Gastrocnemius medialis (tissue), 4 donors: ENCODE measurements around the gene SRPK2. TPM values are rescaled to one million over a fixed set of nuclear protein-coding genes. Genes with fewer than 3 reads are reported as not detected.

Source experiments
- ATAC-seq, 2 donors: fragments of 150-250 bp; one replicate each; pipeline ENCODE4 v1.9.1; 2016
- DNase-seq, 2 donors: peaks; one replicate each; pipeline ENCODE4 v3.0.0-alpha.2; 2019
- H3K27ac ChIP-seq, 4 donors: fragments of 200-600 bp; sonication (generic); 1 replicate in 1 of 4; 2 replicates in 3 of 4; pipeline ENCODE4 v1.5.1; 2016 to 2018; ENCODE audit warnings: mild to moderate bottlenecking in 2 of 4, moderate library complexity in 1 of 4
- H3K27me3 ChIP-seq, 3 donors: fragments of 200-600 bp; sonication (generic) in 2 of 3; 1 replicate in 1 of 3; 2 replicates in 2 of 3; pipeline versions ENCODE4 v1.5.1 to v1.6.0; 2016 to 2019; ENCODE audit warnings: mild to moderate bottlenecking in 1 of 3, moderate library complexity in 1 of 3
- H3K36me3 ChIP-seq, 2 donors: fragments of 200-600 bp; sonication (generic) in 1 of 2; one replicate each; pipeline ENCODE4 v1.5.1; 2017 to 2018
- H3K4me1 ChIP-seq, 2 donors: fragments of 200-600 bp; sonication (generic) in 1 of 2; one replicate each; pipeline ENCODE4 v1.5.1; 2016 to 2017; ENCODE audit warnings: mild to moderate bottlenecking in 2 of 2
- H3K4me3 ChIP-seq, 4 donors: fragments of 200-600 bp; sonication (generic) in 3 of 4; 1 replicate in 1 of 4; 2 replicates in 3 of 4; pipeline ENCODE4 v1.5.1; 2016 to 2019; ENCODE audit warnings: mild to moderate bottlenecking in 2 of 4
- H3K9me3 ChIP-seq, 3 donors: fragments of 200-600 bp; sonication (generic) in 2 of 3; 1 replicate in 1 of 3; 2 replicates in 2 of 3; pipeline ENCODE4 v1.5.1; 2016 to 2019
- CTCF ChIP-seq, 5 experiments: fragments of 450-650 bp in 3 of 5; fragments of 200-600 bp in 2 of 5; sonication (generic) in 2 of 5; IDR thresholded peaks in 4 of 5; conservative IDR thresholded peaks in 1 of 5; 1 replicate in 4 of 5; 2 replicates in 1 of 5; pipeline ENCODE4 v1.5.1; 2016 to 2019; ENCODE audit warnings: antibody characterized with exemption in 5 of 5, mild to moderate bottlenecking in 3 of 5, moderate library complexity in 3 of 5
- POLR2A ChIP-seq, 2 donors: fragments of 450-650 bp; IDR thresholded peaks; one replicate each; pipeline ENCODE4 v1.6.1; 2017; ENCODE audit warnings: antibody characterized with exemption in 2 of 2, mild to moderate bottlenecking in 2 of 2, moderate library complexity in 2 of 2
- in situ Hi-C, 4 donors: fragments of 200-750 bp; cut with MboI; loops; one replicate each; pipeline versions ENCODE4 v1.15.0 to v1.8.0; 2017; ENCODE audit warnings: low sequenced_read_pairs in 4 of 4
- intact Hi-C: fragments of 100-400 bp; cut with DNase I; formaldehyde crosslinking; loops from one replicate; pipeline ENCODE4 v1.15.1; 2023; ENCODE audit warnings: low total_unique reads
- total RNA-seq, 4 donors: library from RNA; depleted of rRNA; stranded (reverse); fragments of >200 nt; gene quantifications; one replicate each; pipeline versions ENCODE4 v1.1.0 to v1.2.3, GENCODE V29; 2016

The SRPK2 gene
- total RNA-seq, 4 donors from 2014 or later = 18.1 to 49.0 (median 21.3) TPM

DNA sequence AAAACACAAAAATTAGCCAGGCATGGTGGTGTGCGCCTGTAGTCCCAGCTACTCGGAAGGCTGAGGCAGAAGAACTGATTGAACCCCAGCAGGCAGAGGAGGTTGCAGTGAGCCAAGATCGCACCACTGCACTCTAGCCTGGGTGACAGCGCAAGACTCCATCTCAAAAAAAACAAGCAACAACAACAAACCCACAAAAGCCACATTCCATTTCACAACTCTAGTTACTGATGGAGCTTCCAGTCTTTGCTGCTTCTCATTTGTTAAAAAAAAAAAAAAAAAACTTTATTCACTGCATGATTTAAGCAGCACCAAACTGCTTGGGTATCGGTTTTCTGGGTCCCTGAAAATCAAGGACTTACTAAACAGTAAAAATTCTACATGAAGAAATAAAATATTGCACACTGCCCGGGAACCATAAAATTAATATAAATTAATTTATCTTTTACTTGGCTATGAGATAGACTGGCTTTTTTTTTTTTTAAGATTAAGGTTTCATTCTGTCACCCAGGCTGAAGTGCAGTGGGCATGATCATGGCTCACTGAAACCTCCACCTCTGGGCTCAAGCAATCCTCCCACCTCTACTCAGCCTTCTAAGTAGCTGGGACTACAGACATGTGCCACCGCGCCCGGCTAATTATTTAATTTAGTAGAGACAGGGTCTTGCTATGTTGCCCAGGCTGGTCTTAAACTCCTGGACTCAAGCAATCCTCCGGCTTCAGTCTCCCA is 42.0 kb downstream of the SRPK2 start:
- Histone ChIP-seq H3K4me3 (no peak overlapping the region), H3K36me3 (no peaks in the 10 kb centered on the region), H3K4me1 (peaks cover 6 to 13% of the 10 kb centered on the region in 2 donors), H3K9me3 (no peaks in the 10 kb centered on the region), H3K27me3 (no peaks in the 10 kb centered on the region), H3K27ac (no peak overlapping the region)
- intact Hi-C loops = no loop called here
- no peak for TF ChIP-seq POLR2A (IDR thresholded peaks at IDR 0.05)
- ATAC-seq (no peak), DNase-seq (no peak)
- in situ Hi-C loops = loop anchor here in 2 of 4 donors (25.0 kb wide), 1 partner anchor 359 kb away; no protein-coding TSS in a partner anchor

DNA sequence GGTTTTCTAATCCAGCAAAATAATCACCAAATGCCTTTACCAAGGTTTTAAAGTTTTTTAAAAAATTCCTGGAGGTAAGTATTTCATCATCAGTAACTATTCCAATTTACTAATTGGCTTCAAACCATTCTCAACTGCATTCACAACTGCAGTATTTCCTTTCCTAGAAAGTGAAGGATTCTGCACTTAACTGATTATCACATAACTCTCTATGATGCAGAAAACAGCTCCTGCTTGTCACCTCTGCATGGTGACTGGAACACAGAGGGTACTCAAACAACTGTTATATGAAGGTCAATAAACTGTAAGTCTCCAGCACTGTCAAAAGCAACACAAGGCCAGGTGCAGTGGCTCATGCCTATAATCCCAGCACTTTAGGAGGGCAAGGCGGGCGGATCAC is 42.6 kb downstream of the SRPK2 start:
- peaks cover 2 to 7% of the 10 kb centered on the region in 2 donors for H3K4me1 ChIP-seq
- no peak overlapping the region for H3K27ac ChIP-seq
- intact Hi-C loops = no loop called here
- no peak for TF ChIP-seq CTCF (IDR thresholded peaks at IDR 0.05 in 4 of 5, conservative IDR thresholded peaks at IDR 0.05 in 1 of 5)
- TF ChIP-seq POLR2A (IDR thresholded peaks at IDR 0.05) = no peak
- ATAC-seq (no peak), DNase-seq (no peak)
- H3K36me3 ChIP-seq = no peaks in the 10 kb centered on the region
- H3K9me3 ChIP-seq = no peaks in the 10 kb centered on the region
- in situ Hi-C loops = loop anchor here in 2 of 4 donors (25.0 kb wide), 1 partner anchor 359 kb away; no protein-coding TSS in a partner anchor
- no peaks in the 10 kb centered on the region for H3K27me3 ChIP-seq
- no peak overlapping the region for H3K4me3 ChIP-seq

DNA sequence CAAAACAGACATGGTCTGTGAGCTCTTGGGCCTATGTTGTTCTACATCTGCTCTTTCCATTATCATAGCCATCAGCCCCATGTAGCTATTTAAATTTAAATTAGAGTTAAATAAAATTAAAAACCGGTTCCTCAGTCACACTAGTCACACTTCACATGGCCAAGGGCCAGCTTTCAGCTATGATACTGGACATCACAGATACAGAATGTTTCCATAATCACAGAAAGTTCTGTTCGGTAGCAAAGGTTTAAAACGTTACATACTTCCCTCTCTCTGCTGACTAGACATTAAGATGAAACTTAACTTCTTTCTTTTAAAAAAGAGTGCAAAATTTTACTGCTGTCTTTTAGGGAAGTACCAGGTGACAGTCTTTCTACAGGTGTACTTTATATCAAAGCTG is 43.0 kb downstream of the SRPK2 start:
- H3K27me3 ChIP-seq = no peaks in the 10 kb centered on the region
- no peaks in the 10 kb centered on the region for H3K36me3 ChIP-seq
- peaks cover 0 to 7% of the 10 kb centered on the region in 2 donors for H3K4me1 ChIP-seq
- TF ChIP-seq CTCF (IDR thresholded peaks at IDR 0.05 in 4 of 5, conservative IDR thresholded peaks at IDR 0.05 in 1 of 5) (no peak), POLR2A (IDR thresholded peaks at IDR 0.05) (no peak)
- H3K4me3 ChIP-seq = no peak overlapping the region
- in situ Hi-C loops = loop anchor here in 2 of 4 donors (25.0 kb wide), 1 partner anchor 358 kb away; no protein-coding TSS in a partner anchor
- ATAC-seq (no peak), DNase-seq (no peak)
- no peaks in the 10 kb centered on the region for H3K9me3 ChIP-seq
- H3K27ac ChIP-seq = no peak overlapping the region
- intact Hi-C loops = no loop called here

GRCh38 chr7:105345003-105345402 is 43.7 kb downstream of the SRPK2 start:
- ATAC-seq (no peak), DNase-seq (no peak)
- in situ Hi-C loops = loop anchor here in 2 of 4 donors (25.0 kb wide), 1 partner anchor 358 kb away; no protein-coding TSS in a partner anchor

More at GRCh38 chr7:105345003-105345402, 43.7 kb downstream of the SRPK2 start:
- no peak overlapping the region for H3K27ac ChIP-seq
- H3K4me3 ChIP-seq = no peak overlapping the region
- H3K4me1 ChIP-seq = peaks cover 0 to 8% of the 10 kb centered on the region in 2 donors
- no peaks in the 10 kb centered on the region for H3K9me3 ChIP-seq
- intact Hi-C loops = no loop called here
- H3K36me3 ChIP-seq = no peaks in the 10 kb centered on the region
- TF ChIP-seq CTCF (IDR thresholded peaks at IDR 0.05 in 4 of 5, conservative IDR thresholded peaks at IDR 0.05 in 1 of 5) = no peak
- no peak for TF ChIP-seq POLR2A (IDR thresholded peaks at IDR 0.05)
- no peaks in the 10 kb centered on the region for H3K27me3 ChIP-seq
